Mesenchymal stem cell (in vitro differentiated cells and primary cell): ENCODE results near the gene IMPDH2.

Experiments used
- DNase-seq: peaks from one replicate; pipeline ENCODE4 v3.0.0-alpha.2; 2013
- H2AFZ ChIP-seq: one replicate; pipeline ENCODE4 v1.6.1; 2013; ENCODE audit warnings: low read depth, mild to moderate bottlenecking, control low read depth, inconsistent platforms, low read length, moderate library complexity
- H2AK5ac ChIP-seq: 2 replicates; pipeline ENCODE4 v1.6.1; 2013; ENCODE audit warnings: low read length, moderate library complexity, mild to moderate bottlenecking, inconsistent platforms; ENCODE audit not compliant: severe bottlenecking
- H2BK120ac ChIP-seq: one replicate; pipeline ENCODE4 v1.6.1; 2013; ENCODE audit warnings: low read depth, mild to moderate bottlenecking, inconsistent platforms, low read length, moderate library complexity
- H2BK12ac ChIP-seq, 2 experiments: one replicate each; pipeline ENCODE4 v1.6.1; 2013; ENCODE audit warnings: inconsistent platforms in 2 of 2, low read length in 2 of 2, mild to moderate bottlenecking in 2 of 2, moderate library complexity in 2 of 2, control low read depth in 1 of 2
- H2BK15ac ChIP-seq: one replicate; pipeline ENCODE4 v1.6.1; 2013; ENCODE audit warnings: mild to moderate bottlenecking, low read depth, inconsistent platforms; ENCODE audit not compliant: poor library complexity, severe bottlenecking
- H2BK5ac ChIP-seq: 2 replicates; pipeline ENCODE4 v1.6.1; 2013; ENCODE audit warnings: low read depth, mild to moderate bottlenecking, low read length, control low read depth, inconsistent platforms; ENCODE audit not compliant: poor library complexity, severe bottlenecking
- H3K14ac ChIP-seq, 2 experiments: one replicate each; pipeline ENCODE4 v1.6.1; 2013; ENCODE audit warnings: inconsistent platforms in 2 of 2, low read length in 2 of 2, control low read depth in 1 of 2, mild to moderate bottlenecking in 1 of 2, moderate library complexity in 1 of 2
- H3K18ac ChIP-seq, 2 experiments: one replicate each; pipeline ENCODE4 v1.6.1; 2013; ENCODE audit warnings: inconsistent platforms in 2 of 2, low read length in 2 of 2, control low read depth in 1 of 2, low read depth in 1 of 2, mild to moderate bottlenecking in 1 of 2
- H3K23ac ChIP-seq, 2 experiments: one replicate each; pipeline ENCODE4 v1.6.1; 2013; ENCODE audit warnings: inconsistent platforms in 2 of 2, low read length in 2 of 2, mild to moderate bottlenecking in 2 of 2, moderate library complexity in 2 of 2, control low read depth in 1 of 2
- H3K27ac ChIP-seq: 2 replicates; pipeline ENCODE4 v1.5.1; 2013; ENCODE audit warnings: mild to moderate bottlenecking, moderate library complexity, low read length, control low read depth, inconsistent platforms; ENCODE audit not compliant: poor library complexity, severe bottlenecking
- H3K27me3 ChIP-seq, 2 experiments: 2 replicates each; pipeline versions ENCODE4 v1.6.1 to v1.7.0; 2013; ENCODE audit warnings: low read length in 2 of 2, mild to moderate bottlenecking in 2 of 2, moderate library complexity in 2 of 2, control low read depth in 1 of 2, inconsistent platforms in 1 of 2; ENCODE audit not compliant: control insufficient read depth in 1 of 2, insufficient read depth in 1 of 2
- H3K36me3 ChIP-seq, 2 experiments: 2 replicates each; pipeline versions ENCODE4 v1.6.1 to v1.7.0; 2013; ENCODE audit warnings: low read length in 2 of 2, control low read depth in 1 of 2, inconsistent platforms in 1 of 2, low read depth in 1 of 2, mild to moderate bottlenecking in 1 of 2; ENCODE audit not compliant: insufficient read depth in 2 of 2, control insufficient read depth in 1 of 2
- H3K4ac ChIP-seq, 2 experiments: one replicate each; pipeline ENCODE4 v1.6.1; 2013; ENCODE audit warnings: inconsistent platforms in 2 of 2, low read length in 2 of 2, mild to moderate bottlenecking in 2 of 2, moderate library complexity in 2 of 2, control low read depth in 1 of 2, low read depth in 1 of 2
- H3K4me1 ChIP-seq: 2 replicates; pipeline ENCODE4 v1.6.1; 2013; ENCODE audit warnings: low read depth, low read length, control low read depth; ENCODE audit not compliant: control insufficient read depth, insufficient read depth
- H3K4me2 ChIP-seq: 2 replicates; pipeline ENCODE4 v1.6.1; 2013; ENCODE audit warnings: low read length, mild to moderate bottlenecking, inconsistent platforms; ENCODE audit not compliant: poor library complexity, severe bottlenecking
- H3K4me3 ChIP-seq, 2 experiments: 2 replicates each; pipeline versions ENCODE4 v1.5.1 to v1.7.0; 2013; ENCODE audit warnings: low read length in 2 of 2, mild to moderate bottlenecking in 2 of 2, control low read depth in 1 of 2, low read depth in 1 of 2; ENCODE audit not compliant: insufficient read depth in 1 of 2
- H3K79me1 ChIP-seq: replicated peaks from 2 replicates; pipeline ENCODE4 v1.6.1; 2013; ENCODE audit warnings: mild to moderate bottlenecking, control low read depth, low read length, inconsistent platforms; ENCODE audit not compliant: poor library complexity, severe bottlenecking
- H3K9ac ChIP-seq: 2 replicates; pipeline ENCODE4 v1.7.0; 2013; ENCODE audit warnings: mild to moderate bottlenecking, low read length, moderate library complexity
- H3K9me3 ChIP-seq: 2 replicates; pipeline ENCODE4 v1.7.0; 2013; ENCODE audit warnings: mild to moderate bottlenecking, low read length; ENCODE audit not compliant: control insufficient read depth
- H4K8ac ChIP-seq: one replicate; pipeline ENCODE4 v1.6.1; 2013; ENCODE audit warnings: inconsistent platforms, mild to moderate bottlenecking, low read length, moderate library complexity
- H4K91ac ChIP-seq: one replicate; pipeline ENCODE4 v1.6.1; 2013; ENCODE audit warnings: mild to moderate bottlenecking, low read length, inconsistent platforms
- WGBS: methylation state at CpG from one replicate; pipeline ENCODE4 v1.1.7; 2013; ENCODE audit warnings: mixed read lengths; 5-methylcytosine and 5-hydroxymethylcytosine counted together

Gene IMPDH2

GRCh38 chr3:48983096-48983495, 46.1 kb downstream of the IMPDH2 start:
- Histone ChIP-seq H3K9me3 (no peaks in the 10 kb centered on the region), H2BK12ac (no peak overlapping the region), H3K4ac (no peak overlapping the region), H3K23ac (no peak overlapping the region), H3K4me3 (no peak overlapping the region), H3K27me3 (no peaks in the 10 kb centered on the region), H3K4me1 (peaks cover 8% of the 10 kb centered on the region), H2BK15ac (no peak overlapping the region), H3K18ac (no peak overlapping the region), H3K14ac (no peak overlapping the region), H4K91ac (no peak overlapping the region), H4K8ac (peak overlapping the region; percentile 19), H3K4me2 (no peak overlapping the region), H3K36me3 (peaks cover 69 to 81% of the 10 kb centered on the region in 2 experiments), H2AFZ (no peak overlapping the region), H2BK120ac (no peak overlapping the region), H3K79me1 (peaks cover 33% of the 10 kb centered on the region), H2AK5ac (no peak overlapping the region), H3K9ac (no peak overlapping the region), H3K27ac (no peak overlapping the region), H2BK5ac (no peak overlapping the region)
- DNase-seq = no peak
- WGBS = 96% methylated on average over 4 of the region's 4 CpGs

DNA sequence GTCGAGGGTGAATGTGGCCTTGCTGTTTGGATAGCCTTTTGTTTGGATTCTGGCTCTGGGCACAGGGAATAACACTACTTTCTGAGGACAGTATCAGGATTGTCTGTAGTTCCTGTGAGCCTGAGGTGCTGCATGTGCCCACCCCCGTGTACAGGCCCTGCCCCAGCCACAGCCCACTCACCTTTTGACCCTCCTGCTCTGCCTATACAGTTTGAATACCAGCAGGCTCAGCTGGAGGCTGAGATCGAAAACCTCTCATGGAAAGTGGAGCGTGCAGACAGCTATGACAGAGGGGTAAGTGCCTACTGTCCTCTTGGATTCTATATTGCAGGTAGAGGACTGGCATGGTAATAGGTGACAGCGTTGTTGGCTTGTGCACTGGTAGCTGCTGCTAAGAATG, 46.5 kb downstream of the IMPDH2 start:
- H2BK15ac ChIP-seq = no peak overlapping the region
- no peaks in the 10 kb centered on the region for H3K9me3 ChIP-seq
- H2AK5ac ChIP-seq = no peak overlapping the region
- WGBS = over 99% methylated on average over 5 of the region's 5 CpGs
- H3K4me2 ChIP-seq = no peak overlapping the region
- no peak overlapping the region for H3K27ac ChIP-seq
- no peak for DNase-seq
- H2BK5ac ChIP-seq = no peak overlapping the region
- no peak overlapping the region for H2BK12ac ChIP-seq
- no peak overlapping the region for H3K9ac ChIP-seq
- peaks cover 8% of the 10 kb centered on the region for H3K4me1 ChIP-seq
- H3K79me1 ChIP-seq = peaks cover 34% of the 10 kb centered on the region
- no peak overlapping the region for H4K91ac ChIP-seq
- peaks cover 69 to 85% of the 10 kb centered on the region in 2 experiments for H3K36me3 ChIP-seq
- no peak overlapping the region for H3K4ac ChIP-seq
- no peaks in the 10 kb centered on the region for H3K27me3 ChIP-seq
- H2AFZ ChIP-seq = no peak overlapping the region
- H4K8ac ChIP-seq = peak overlapping the region; percentile 19
- no peak overlapping the region for H3K23ac ChIP-seq
- H3K14ac ChIP-seq = no peak overlapping the region
- no peak overlapping the region for H2BK120ac ChIP-seq
- H3K4me3 ChIP-seq = no peak overlapping the region
- no peak overlapping the region for H3K18ac ChIP-seq

DNA sequence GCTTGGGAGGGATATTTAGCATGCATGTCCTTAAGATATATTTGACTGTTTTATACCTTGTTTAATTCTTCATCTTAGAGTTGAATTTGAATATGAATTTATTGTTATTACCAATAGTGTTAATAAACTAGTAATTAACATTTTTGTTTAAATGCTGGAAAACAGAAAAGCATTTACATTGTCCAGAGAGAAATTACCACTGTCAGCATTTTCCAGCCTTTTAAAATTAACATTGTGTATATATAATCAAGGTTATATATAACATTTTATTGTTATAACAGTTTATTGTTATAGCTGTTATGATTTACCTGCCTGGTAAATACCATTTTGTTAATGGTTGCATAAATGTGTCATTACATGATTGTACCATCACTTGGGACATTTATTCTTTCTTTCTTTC, 47.2 kb downstream of the IMPDH2 start:
- H3K9ac ChIP-seq = no peak overlapping the region
- no peaks in the 10 kb centered on the region for H3K27me3 ChIP-seq
- H2AK5ac ChIP-seq = no peak overlapping the region
- H4K8ac ChIP-seq = no peak overlapping the region
- peaks cover 34% of the 10 kb centered on the region for H3K79me1 ChIP-seq
- no peak for DNase-seq
- H3K9me3 ChIP-seq = no peaks in the 10 kb centered on the region
- H3K4me2 ChIP-seq = no peak overlapping the region
- H4K91ac ChIP-seq = no peak overlapping the region
- H3K4ac ChIP-seq = no peak overlapping the region
- H3K4me1 ChIP-seq = peaks cover 8% of the 10 kb centered on the region
- no peak overlapping the region for H2BK120ac ChIP-seq
- no peak overlapping the region for H2BK15ac ChIP-seq
- no peak overlapping the region for H3K14ac ChIP-seq
- H3K36me3 ChIP-seq = peaks cover 73 to 91% of the 10 kb centered on the region in 2 experiments
- no peak overlapping the region for H3K27ac ChIP-seq
- H3K18ac ChIP-seq = no peak overlapping the region
- no peak overlapping the region for H2BK5ac ChIP-seq
- no peak overlapping the region for H2BK12ac ChIP-seq
- no peak overlapping the region for H3K23ac ChIP-seq
- H2AFZ ChIP-seq = no peak overlapping the region
- no peak overlapping the region for H3K4me3 ChIP-seq

DNA sequence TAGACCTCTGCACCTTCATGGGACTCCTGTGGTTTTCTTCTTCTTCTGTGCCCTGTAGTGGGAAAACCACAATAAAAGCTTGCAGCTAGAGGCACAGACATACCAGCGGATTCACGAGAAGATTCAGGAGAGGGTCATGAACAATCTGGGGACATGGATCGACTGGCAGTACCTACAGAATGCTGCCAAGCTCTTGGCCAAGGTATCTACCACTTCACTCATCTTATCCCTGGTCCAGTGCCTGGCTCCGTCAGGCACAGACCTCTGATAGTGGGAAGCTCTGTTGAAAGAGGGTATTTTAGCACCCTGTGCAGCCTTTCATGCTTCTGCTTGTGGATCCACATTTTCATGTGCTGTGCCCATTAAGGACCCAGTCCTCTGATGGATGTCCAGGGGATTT, 48.9 kb downstream of the IMPDH2 start:
- WGBS = 93% methylated on average over 4 of the region's 4 CpGs
- peaks cover 74 to 92% of the 10 kb centered on the region in 2 experiments for H3K36me3 ChIP-seq
- no peak overlapping the region for H3K27ac ChIP-seq

More for the DNA sequence above, 48.9 kb downstream of the IMPDH2 start:
- no peak overlapping the region for H2AK5ac ChIP-seq
- no peak overlapping the region for H3K14ac ChIP-seq
- no peak overlapping the region for H2BK120ac ChIP-seq
- H4K8ac ChIP-seq = no peak overlapping the region
- no peaks in the 10 kb centered on the region for H3K27me3 ChIP-seq
- no peak overlapping the region for H3K18ac ChIP-seq
- H3K4me1 ChIP-seq = peaks cover 8% of the 10 kb centered on the region
- no peak overlapping the region for H3K9ac ChIP-seq
- no peak for DNase-seq
- no peak overlapping the region for H4K91ac ChIP-seq
- no peak overlapping the region for H2AFZ ChIP-seq
- no peak overlapping the region for H2BK12ac ChIP-seq
- peaks cover 29% of the 10 kb centered on the region for H3K79me1 ChIP-seq
- no peaks in the 10 kb centered on the region for H3K9me3 ChIP-seq
- H3K4me2 ChIP-seq = no peak overlapping the region
- H2BK5ac ChIP-seq = no peak overlapping the region
- no peak overlapping the region for H3K4me3 ChIP-seq
- H2BK15ac ChIP-seq = no peak overlapping the region
- H3K23ac ChIP-seq = no peak overlapping the region
- no peak overlapping the region for H3K4ac ChIP-seq
